Measurements from ENCODE around the gene NSD1. TPM values are rescaled to one million over a fixed set of nuclear protein-coding genes. Genes with fewer than 3 reads are reported as not detected.

The NSD1 gene
- total RNA-seq, 2 donors from 2014 or later = 150 to 190 TPM

GRCh38 chr5:177332896-177333260, 199.3 kb downstream of the NSD1 start:
- Histone ChIP-seq H3K4me3 (ENCODE audit: low read length) (no peak overlapping the region), H3K9me3 (ENCODE audit: control insufficient read depth, low read length) (no peaks in the 10 kb centered on the region), H3K9ac (ENCODE audit: extremely low read depth, low read length, poor library complexity, severe bottlenecking) (no peak overlapping the region), H3K36me3 (ENCODE audit: control insufficient read depth, insufficient read depth, low read length) (peaks cover 49% of the 10 kb centered on the region), H3K27me3 (ENCODE audit: control insufficient read depth, insufficient read depth, low read length, poor library complexity, severe bottlenecking) (no peaks in the 10 kb centered on the region), H3K27ac (ENCODE audit: low read depth, low read length) (no peak overlapping the region), H3K4me1 (ENCODE audit: control insufficient read depth, insufficient read depth, low read length) (no peaks in the 10 kb centered on the region)
- Mint-ChIP-seq H3K4me3 (no peak overlapping the region), H3K4me1 (no peaks in the 10 kb centered on the region), H3K9me3 (no peaks in the 10 kb centered on the region), H3K27ac (no peak overlapping the region), H3K36me3 (ENCODE audit: low read depth) (peaks cover 73% of the 10 kb centered on the region), H3K27me3 (ENCODE audit: insufficient read depth) (no peaks in the 10 kb centered on the region)
- TF ChIP-seq CTCF (conservative IDR thresholded peaks at IDR 0.05) = no peak
- WGBS, 2 experiments (ENCODE audit: insufficient coverage in 1 of 2, insufficient read length in 1 of 2) = 93 to 97% methylated on average over 4 to 13 of the region's 13 CpGs
- DNase-seq = no peak

- H3K9me3 Mint-ChIP-seq = no peaks in the 10 kb centered on the region
- peaks cover 51% of the 10 kb centered on the region for H3K36me3 ChIP-seq (ENCODE audit: control insufficient read depth, insufficient read depth, low read length)
- no peak overlapping the region for H3K4me3 ChIP-seq (ENCODE audit: low read length)
- no peak overlapping the region for H3K27ac ChIP-seq (ENCODE audit: low read depth, low read length)
- H3K4me1 Mint-ChIP-seq = no peaks in the 10 kb centered on the region
- no peak for DNase-seq
- H3K36me3 Mint-ChIP-seq (ENCODE audit: low read depth) = peaks cover 71% of the 10 kb centered on the region
- H3K4me1 ChIP-seq (ENCODE audit: control insufficient read depth, insufficient read depth, low read length) = no peaks in the 10 kb centered on the region
- H3K4me3 Mint-ChIP-seq = no peak overlapping the region
- no peak overlapping the region for H3K9ac ChIP-seq (ENCODE audit: extremely low read depth, low read length, poor library complexity, severe bottlenecking)
- no peak for TF ChIP-seq CTCF (conservative IDR thresholded peaks at IDR 0.05)
- H3K27me3 Mint-ChIP-seq (ENCODE audit: insufficient read depth) = no peaks in the 10 kb centered on the region
- 92 to 99% methylated on average over 8 to 15 of the region's 16 CpGs for WGBS, 2 experiments (ENCODE audit: insufficient coverage in 1 of 2, insufficient read length in 1 of 2)
- no peaks in the 10 kb centered on the region for H3K27me3 ChIP-seq (ENCODE audit: control insufficient read depth, insufficient read depth, low read length, poor library complexity, severe bottlenecking)
- no peak overlapping the region for H3K27ac Mint-ChIP-seq
- H3K9me3 ChIP-seq (ENCODE audit: control insufficient read depth, low read length) = no peaks in the 10 kb centered on the region
Measured at GRCh38 chr5:177333420-177334154, 200.0 kb downstream of the NSD1 start.

- H3K4me3 ChIP-seq (ENCODE audit: low read length) = no peak overlapping the region
- WGBS, 2 experiments (ENCODE audit: insufficient coverage in 1 of 2, insufficient read length in 1 of 2) = 94 to 96% methylated on average over 14 to 15 of the region's 15 CpGs
- Mint-ChIP-seq H3K27me3 (ENCODE audit: insufficient read depth) (no peaks in the 10 kb centered on the region), H3K4me1 (no peaks in the 10 kb centered on the region), H3K27ac (no peak overlapping the region), H3K4me3 (no peak overlapping the region), H3K9me3 (no peaks in the 10 kb centered on the region), H3K36me3 (ENCODE audit: low read depth) (peaks cover 74% of the 10 kb centered on the region)
- H3K36me3 ChIP-seq (ENCODE audit: control insufficient read depth, insufficient read depth, low read length) = peaks cover 52% of the 10 kb centered on the region
- H3K27me3 ChIP-seq (ENCODE audit: control insufficient read depth, insufficient read depth, low read length, poor library complexity, severe bottlenecking) = no peaks in the 10 kb centered on the region
- no peak for DNase-seq
- no peaks in the 10 kb centered on the region for H3K4me1 ChIP-seq (ENCODE audit: control insufficient read depth, insufficient read depth, low read length)
- TF ChIP-seq CTCF (conservative IDR thresholded peaks at IDR 0.05) = no peak
- H3K9me3 ChIP-seq (ENCODE audit: control insufficient read depth, low read length) = no peaks in the 10 kb centered on the region
- no peak overlapping the region for H3K9ac ChIP-seq (ENCODE audit: extremely low read depth, low read length, poor library complexity, severe bottlenecking)
- no peak overlapping the region for H3K27ac ChIP-seq (ENCODE audit: low read depth, low read length)
Measured at GRCh38 chr5:177334155-177334551, 200.6 kb downstream of the NSD1 start.
